Hepatocyte (in vitro differentiated cells): Measurements from ENCODE around the gene CNGA3.

Experiments
- EZH2 ChIP-seq: fragments of 200-600 bp; sonication (generic); IDR thresholded peaks from 2 replicates; pipeline ENCODE4 v1.6.1; 2016; ENCODE audit warnings: antibody characterized with exemption, mild to moderate bottlenecking, borderline replicate concordance
- TF ChIP-seq, protein P1 (sequence below): fragments of 200-600 bp; sonication (generic); IDR thresholded peaks from 2 replicates; pipeline ENCODE4 v1.5.1; 2016; ENCODE audit warnings: antibody characterized with exemption, mild to moderate bottlenecking; ENCODE audit not compliant: poor library complexity

DNA sequence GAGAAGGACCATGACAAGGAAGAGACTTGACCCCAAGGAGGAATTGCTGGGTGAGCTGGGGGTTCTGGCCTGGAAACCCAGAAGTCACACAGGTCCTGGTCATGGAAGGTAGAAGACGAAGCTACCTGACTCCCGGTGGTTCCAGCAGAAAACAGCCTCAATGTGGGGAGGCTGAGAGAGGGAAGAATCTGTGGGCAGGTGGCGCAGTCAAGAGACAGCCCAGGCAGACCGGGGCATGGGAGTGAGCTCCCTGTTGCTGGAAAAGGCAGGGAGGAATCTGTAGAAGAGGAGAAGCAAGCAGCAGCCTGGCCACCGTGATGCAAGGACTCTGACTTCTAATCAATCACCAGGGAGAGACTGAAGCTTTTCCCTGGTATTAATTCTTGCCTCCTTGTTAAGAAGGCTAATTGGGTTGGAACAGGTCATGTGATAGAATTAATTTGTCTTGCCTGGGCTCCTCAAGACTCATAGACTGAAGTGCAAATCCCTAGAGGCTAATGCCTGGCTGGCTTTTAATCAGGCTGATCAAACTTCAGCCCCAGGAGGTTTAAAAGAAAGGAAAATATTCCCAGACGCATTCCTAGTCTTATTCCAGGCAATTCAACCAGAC lies 30.1 kb downstream of the CNGA3 start:
- no peak for TF ChIP-seq EZH2
- TF ChIP-seq, protein P1, sequence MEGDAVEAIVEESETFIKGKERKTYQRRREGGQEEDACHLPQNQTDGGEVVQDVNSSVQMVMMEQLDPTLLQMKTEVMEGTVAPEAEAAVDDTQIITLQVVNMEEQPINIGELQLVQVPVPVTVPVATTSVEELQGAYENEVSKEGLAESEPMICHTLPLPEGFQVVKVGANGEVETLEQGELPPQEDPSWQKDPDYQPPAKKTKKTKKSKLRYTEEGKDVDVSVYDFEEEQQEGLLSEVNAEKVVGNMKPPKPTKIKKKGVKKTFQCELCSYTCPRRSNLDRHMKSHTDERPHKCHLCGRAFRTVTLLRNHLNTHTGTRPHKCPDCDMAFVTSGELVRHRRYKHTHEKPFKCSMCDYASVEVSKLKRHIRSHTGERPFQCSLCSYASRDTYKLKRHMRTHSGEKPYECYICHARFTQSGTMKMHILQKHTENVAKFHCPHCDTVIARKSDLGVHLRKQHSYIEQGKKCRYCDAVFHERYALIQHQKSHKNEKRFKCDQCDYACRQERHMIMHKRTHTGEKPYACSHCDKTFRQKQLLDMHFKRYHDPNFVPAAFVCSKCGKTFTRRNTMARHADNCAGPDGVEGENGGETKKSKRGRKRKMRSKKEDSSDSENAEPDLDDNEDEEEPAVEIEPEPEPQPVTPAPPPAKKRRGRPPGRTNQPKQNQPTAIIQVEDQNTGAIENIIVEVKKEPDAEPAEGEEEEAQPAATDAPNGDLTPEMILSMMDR, result no peak
